Hepatocyte (in vitro differentiated cells): ENCODE data around the gene SRSF10. TPM values are rescaled to one million over a fixed set of nuclear protein-coding genes. Genes with fewer than 3 reads are reported as not detected.
"Not testable (repeated sequence)": the region's sequence is repeated elsewhere in the genome, so short reads cannot be mapped to it uniquely, and the experiment has no call there.

Experiments used
- DNase-seq: peaks from one replicate; pipeline ENCODE4 v3.0.0-alpha.2; 2016; ENCODE audit warnings: low spot score
- H2AFZ ChIP-seq: fragments of 200-600 bp; sonication (generic); 2 replicates; pipeline ENCODE4 v1.6.0; 2016; ENCODE audit warnings: antibody characterized with exemption, mild to moderate bottlenecking
- H3K27ac ChIP-seq: fragments of 200-600 bp; sonication (generic); 2 replicates; pipeline ENCODE4 v1.5.1; 2016; ENCODE audit warnings: mild to moderate bottlenecking
- H3K27me3 ChIP-seq: fragments of 200-600 bp; sonication (generic); 2 replicates; pipeline ENCODE4 v1.6.1; 2016
- H3K36me3 ChIP-seq: fragments of 200-600 bp; sonication (generic); replicated peaks from 2 replicates; pipeline ENCODE4 v1.5.1; 2016; ENCODE audit warnings: low read depth; ENCODE audit not compliant: insufficient read depth
- H3K4me1 ChIP-seq: fragments of 200-600 bp; sonication (generic); 2 replicates; pipeline ENCODE4 v1.5.1; 2016; ENCODE audit warnings: mild to moderate bottlenecking, moderate library complexity; ENCODE audit not compliant: insufficient read depth
- H3K4me2 ChIP-seq: fragments of 200-600 bp; sonication (generic); 2 replicates; pipeline ENCODE4 v1.6.0; 2016
- H3K4me3 ChIP-seq: fragments of 200-600 bp; sonication (generic); 2 replicates; pipeline ENCODE4 v1.5.1; 2016; ENCODE audit warnings: mild to moderate bottlenecking
- H3K79me2 ChIP-seq: fragments of 200-600 bp; sonication (generic); 2 replicates; pipeline ENCODE4 v1.6.0; 2017; ENCODE audit warnings: mild to moderate bottlenecking
- H3K9me2 ChIP-seq: fragments of 200-600 bp; sonication (generic); replicated peaks from 2 replicates; pipeline ENCODE4 v1.6.0; 2017; ENCODE audit warnings: mild to moderate bottlenecking; ENCODE audit not compliant: insufficient read depth
- H3K9me3 ChIP-seq: fragments of 200-600 bp; sonication (generic); 2 replicates; pipeline ENCODE4 v1.5.1; 2016; ENCODE audit warnings: low read depth, mild to moderate bottlenecking
- H4K20me1 ChIP-seq: fragments of 200-600 bp; sonication (generic); 2 replicates; pipeline ENCODE4 v1.6.0; 2016; ENCODE audit warnings: mild to moderate bottlenecking; ENCODE audit not compliant: insufficient read depth, poor library complexity, severe bottlenecking
- CTCF ChIP-seq: fragments of 200-600 bp; sonication (generic); IDR thresholded peaks from 2 replicates; pipeline ENCODE4 v1.5.1; 2016; ENCODE audit warnings: antibody characterized with exemption, mild to moderate bottlenecking; ENCODE audit not compliant: poor library complexity
- EZH2 ChIP-seq: fragments of 200-600 bp; sonication (generic); IDR thresholded peaks from 2 replicates; pipeline ENCODE4 v1.6.1; 2016; ENCODE audit warnings: antibody characterized with exemption, mild to moderate bottlenecking, borderline replicate concordance
- EZH2phosphoT487 ChIP-seq: fragments of 200-600 bp; sonication (generic); IDR thresholded peaks from one replicate; pipeline ENCODE4 v1.6.1; 2018; ENCODE audit warnings: antibody characterized with exemption, mild to moderate bottlenecking, low read depth, moderate library complexity; ENCODE audit not compliant: unreplicated experiment, severe bottlenecking
- WGBS: methylation state at CpG from one replicate; pipeline ENCODE4 v1.1.6; 2016; ENCODE audit warnings: low lambda C conversion rate; ENCODE audit errors: missing lambda C conversion rate; 5-methylcytosine and 5-hydroxymethylcytosine counted together
- polyA plus RNA-seq: library from polyadenylated mRNA; unstranded; fragments of >200 nt; fragmentation: Nextera tagmentation; extraction: Ambion mirVana; gene quantifications from 2 replicates; pipeline ENCODE4 v1.2.1, GENCODE V29; 2016
- total RNA-seq: library from RNA; depleted of rRNA; stranded (reverse); fragments of >200 nt; gene quantifications from 2 replicates; pipeline ENCODE4 v1.2.3, GENCODE V29; 2014

Gene SRSF10
- total and polyA plus RNA-seq, 2 experiments from 2014 or later: 113 to 125 TPM

GRCh38 chr1:23996700-23997229, 16.6 kb upstream of the SRSF10 start:
- Histone ChIP-seq H3K9me2 (no peaks in the 10 kb centered on the region), H3K4me3 (no peak overlapping the region), H3K9me3 (no peaks in the 10 kb centered on the region), H3K4me1 (no peaks in the 10 kb centered on the region), H3K36me3 (no peaks in the 10 kb centered on the region), H3K27me3 (no peaks in the 10 kb centered on the region), H3K4me2 (no peak overlapping the region), H3K27ac (no peak overlapping the region), H3K79me2 (no peaks in the 10 kb centered on the region), H2AFZ (no peak overlapping the region), H4K20me1 (no peaks in the 10 kb centered on the region)
- 85% methylated on average over 10 of the region's 10 CpGs for whole genome bisulfite sequencing
- TF ChIP-seq EZH2phosphoT487: no peak
- TF ChIP-seq EZH2: no peak
- no peak for TF ChIP-seq CTCF
- DNase-seq: no peak

GRCh38 chr1:23995431-23995837, 15.3 kb upstream of the SRSF10 start:
- Histone ChIP-seq H3K27me3 (no peaks in the 10 kb centered on the region), H3K4me3 (no peak overlapping the region), H2AFZ (no peak overlapping the region), H3K36me3 (no peaks in the 10 kb centered on the region), H3K4me1 (no peaks in the 10 kb centered on the region), H3K9me3 (no peaks in the 10 kb centered on the region), H3K9me2 (no peaks in the 10 kb centered on the region), H3K79me2 (no peaks in the 10 kb centered on the region), H4K20me1 (no peaks in the 10 kb centered on the region), H3K4me2 (no peak overlapping the region), H3K27ac (no peak overlapping the region)
- no peak for DNase-seq
- WGBS: 93% methylated on average over 13 of the region's 13 CpGs
- no peak for TF ChIP-seq EZH2
- TF ChIP-seq EZH2phosphoT487: no peak
- TF ChIP-seq CTCF: no peak

- not testable (repeated sequence) for H3K4me3 ChIP-seq, H3K4me1 ChIP-seq, H3K9me3 ChIP-seq, H3K9me2 ChIP-seq, DNase-seq, H3K27me3 ChIP-seq, H4K20me1 ChIP-seq, H3K36me3 ChIP-seq, H3K27ac ChIP-seq, H3K79me2 ChIP-seq, H3K4me2 ChIP-seq, H2AFZ ChIP-seq
- 85% methylated on average over 12 of the region's 13 CpGs for WGBS
These were observed 11.9 kb upstream of the SRSF10 start for GRCh38 chr1:23992011-23992410.

GRCh38 chr1:23989263-23989662, 9.1 kb upstream of the SRSF10 start:
- no peaks in the 10 kb centered on the region for H3K36me3 ChIP-seq
- no peaks in the 10 kb centered on the region for H3K27me3 ChIP-seq
- H2AFZ ChIP-seq: no peak overlapping the region
- H3K4me1 ChIP-seq: peaks cover 7% of the 10 kb centered on the region
- H3K27ac ChIP-seq: no peak overlapping the region
- H4K20me1 ChIP-seq: no peaks in the 10 kb centered on the region
- no peak overlapping the region for H3K4me2 ChIP-seq
- DNase-seq: no peak
- H3K9me2 ChIP-seq: no peaks in the 10 kb centered on the region
- no peak overlapping the region for H3K4me3 ChIP-seq
- no peaks in the 10 kb centered on the region for H3K79me2 ChIP-seq
- H3K9me3 ChIP-seq: no peaks in the 10 kb centered on the region
- WGBS: 95% methylated on average over 3 of the region's 3 CpGs
- TF ChIP-seq CTCF (no peak), EZH2phosphoT487 (no peak), EZH2 (no peak)

- H3K36me3 ChIP-seq, H4K20me1 ChIP-seq, DNase-seq, H3K9me2 ChIP-seq, H2AFZ ChIP-seq, H3K9me3 ChIP-seq, H3K79me2 ChIP-seq, H3K4me3 ChIP-seq, H3K27me3 ChIP-seq, H3K4me2 ChIP-seq, H3K27ac ChIP-seq: not testable (repeated sequence)
- WGBS: 92% methylated on average over 6 of the region's 23 CpGs
- H3K4me1 ChIP-seq: peaks cover 11% of the 10 kb centered on the region
These were observed 6.9 kb upstream of the SRSF10 start for GRCh38 chr1:23987038-23987437.
